ENCODE results near the gene TOPAZ1. TPM values are rescaled to one million over a fixed set of nuclear protein-coding genes. Genes with fewer than 3 reads are reported as not detected.

Gene TOPAZ1
- total and polyA plus RNA-seq, 3 donors from 2014 or later: 2.5 to 11.7 (median 7.4) TPM

DNA sequence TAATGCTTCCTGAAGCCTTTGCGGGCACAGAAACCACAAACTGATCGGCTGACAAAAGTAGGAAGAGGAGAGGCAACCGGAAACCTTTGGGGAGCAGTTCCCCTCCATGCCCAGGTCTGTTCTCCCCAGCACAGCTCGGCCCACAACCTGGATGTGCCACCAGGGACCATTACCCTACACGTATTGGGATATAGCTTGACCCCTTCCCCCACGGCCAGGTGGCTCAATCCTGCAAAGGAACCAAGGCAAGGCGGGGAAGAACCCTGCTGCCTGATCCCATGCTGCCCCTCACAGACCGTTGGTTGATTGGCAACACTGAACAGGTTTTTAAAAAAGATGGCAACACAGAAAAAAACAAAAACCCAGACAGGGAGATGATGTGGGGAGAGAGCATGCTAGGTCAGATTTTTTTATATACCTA, 77.2 kb downstream of the TOPAZ1 start:
- no peak for DNase-seq
- intact Hi-C loops (cut with DNase I; ENCODE audit: low total_unique reads): no loop called here
- H3K27ac ChIP-seq: no peak overlapping the region
- no peaks in the 10 kb centered on the region for H3K27me3 ChIP-seq
- no peaks in the 10 kb centered on the region for H3K4me1 ChIP-seq
- no peaks in the 10 kb centered on the region for H3K9me3 ChIP-seq
- WGBS, 2 donors: 68 to 81% methylated on average over 8 of the region's 8 CpGs
- no peak overlapping the region for H3K4me3 ChIP-seq
- H3K36me3 ChIP-seq (ENCODE audit: low read depth, missing control alignments): no peaks in the 10 kb centered on the region
- TF ChIP-seq, protein P1, sequence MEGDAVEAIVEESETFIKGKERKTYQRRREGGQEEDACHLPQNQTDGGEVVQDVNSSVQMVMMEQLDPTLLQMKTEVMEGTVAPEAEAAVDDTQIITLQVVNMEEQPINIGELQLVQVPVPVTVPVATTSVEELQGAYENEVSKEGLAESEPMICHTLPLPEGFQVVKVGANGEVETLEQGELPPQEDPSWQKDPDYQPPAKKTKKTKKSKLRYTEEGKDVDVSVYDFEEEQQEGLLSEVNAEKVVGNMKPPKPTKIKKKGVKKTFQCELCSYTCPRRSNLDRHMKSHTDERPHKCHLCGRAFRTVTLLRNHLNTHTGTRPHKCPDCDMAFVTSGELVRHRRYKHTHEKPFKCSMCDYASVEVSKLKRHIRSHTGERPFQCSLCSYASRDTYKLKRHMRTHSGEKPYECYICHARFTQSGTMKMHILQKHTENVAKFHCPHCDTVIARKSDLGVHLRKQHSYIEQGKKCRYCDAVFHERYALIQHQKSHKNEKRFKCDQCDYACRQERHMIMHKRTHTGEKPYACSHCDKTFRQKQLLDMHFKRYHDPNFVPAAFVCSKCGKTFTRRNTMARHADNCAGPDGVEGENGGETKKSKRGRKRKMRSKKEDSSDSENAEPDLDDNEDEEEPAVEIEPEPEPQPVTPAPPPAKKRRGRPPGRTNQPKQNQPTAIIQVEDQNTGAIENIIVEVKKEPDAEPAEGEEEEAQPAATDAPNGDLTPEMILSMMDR (IDR thresholded peaks at IDR 0.05): no peak
- TF ChIP-seq POLR2A (IDR thresholded peaks at IDR 0.05): no peak

DNA sequence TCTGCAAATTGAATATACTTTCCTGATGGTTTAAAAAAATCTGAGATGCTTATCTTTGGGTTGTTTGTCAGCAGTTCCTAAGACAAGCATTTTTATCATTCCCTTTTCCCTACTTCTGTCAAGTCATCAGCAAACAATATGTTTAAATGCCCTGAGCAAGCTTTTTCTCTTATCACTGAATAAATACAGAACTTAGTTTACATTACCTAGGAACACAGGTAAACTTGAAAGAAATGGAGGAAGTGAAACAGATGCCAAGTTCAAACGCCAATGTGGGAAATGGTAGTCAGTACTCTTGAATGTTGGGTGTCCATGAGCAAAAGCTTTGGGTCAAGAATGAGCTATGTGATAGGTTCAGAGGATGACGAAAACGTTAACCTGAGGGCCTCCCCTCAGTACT, 79.6 kb downstream of the TOPAZ1 start:
- WGBS, 2 donors: 61 to 64% methylated on average over 3 of the region's 3 CpGs
- intact Hi-C loops (cut with DNase I; ENCODE audit: low total_unique reads): no loop called here
- no peak for TF ChIP-seq POLR2A (IDR thresholded peaks at IDR 0.05)
- TF ChIP-seq, protein P1 (IDR thresholded peaks at IDR 0.05): no peak
- Histone ChIP-seq H3K27ac (no peak overlapping the region), H3K9me3 (no peaks in the 10 kb centered on the region), H3K36me3 (ENCODE audit: low read depth, missing control alignments) (no peaks in the 10 kb centered on the region), H3K27me3 (no peaks in the 10 kb centered on the region), H3K4me1 (no peaks in the 10 kb centered on the region), H3K4me3 (no peak overlapping the region)
- DNase-seq: no peak

DNA sequence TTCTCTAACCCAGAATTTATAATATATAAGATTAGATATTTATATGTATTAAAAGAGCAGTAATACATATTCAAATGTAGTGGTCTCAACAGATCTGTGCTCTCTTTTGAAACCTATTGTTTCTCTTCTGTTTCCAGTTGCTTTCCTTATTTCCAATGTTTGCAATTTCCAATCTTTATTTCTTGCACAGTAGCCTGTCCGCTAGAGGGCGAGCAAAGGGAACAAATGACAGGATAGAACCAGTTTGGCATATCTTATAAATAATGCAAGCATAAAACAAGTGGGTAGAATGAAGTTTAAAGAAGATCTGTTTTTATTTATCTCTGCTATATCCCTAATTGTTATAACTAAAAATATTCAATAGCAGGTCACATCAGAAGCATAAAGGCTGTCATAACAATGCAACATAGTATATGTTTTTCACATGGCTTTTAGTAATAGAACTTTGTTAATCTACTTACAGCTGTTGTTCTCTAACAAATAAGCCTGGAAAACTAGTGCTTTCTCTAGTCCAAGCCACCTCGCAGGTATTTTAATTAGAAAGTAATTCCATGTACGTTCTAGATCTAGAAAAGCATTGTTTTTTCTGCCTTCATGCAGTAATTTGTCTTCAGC, 81.8 kb downstream of the TOPAZ1 start:
- 19 to 35% methylated on average over 4 of the region's 4 CpGs for WGBS, 2 donors
- DNase-seq: peak; percentile 87
- no peaks in the 10 kb centered on the region for H3K9me3 ChIP-seq
- no peaks in the 10 kb centered on the region for H3K4me1 ChIP-seq
- H3K4me3 ChIP-seq: no peak overlapping the region
- H3K27ac ChIP-seq: no peak overlapping the region
- H3K36me3 ChIP-seq (ENCODE audit: low read depth, missing control alignments): no peaks in the 10 kb centered on the region
- TF ChIP-seq POLR2A (IDR thresholded peaks at IDR 0.05): no peak
- TF ChIP-seq, protein P1 (IDR thresholded peaks at IDR 0.05): peak; percentile 60 to 72 (median 63)
- no peaks in the 10 kb centered on the region for H3K27me3 ChIP-seq
- intact Hi-C loops (cut with DNase I; ENCODE audit: low total_unique reads): no loop called here

DNA sequence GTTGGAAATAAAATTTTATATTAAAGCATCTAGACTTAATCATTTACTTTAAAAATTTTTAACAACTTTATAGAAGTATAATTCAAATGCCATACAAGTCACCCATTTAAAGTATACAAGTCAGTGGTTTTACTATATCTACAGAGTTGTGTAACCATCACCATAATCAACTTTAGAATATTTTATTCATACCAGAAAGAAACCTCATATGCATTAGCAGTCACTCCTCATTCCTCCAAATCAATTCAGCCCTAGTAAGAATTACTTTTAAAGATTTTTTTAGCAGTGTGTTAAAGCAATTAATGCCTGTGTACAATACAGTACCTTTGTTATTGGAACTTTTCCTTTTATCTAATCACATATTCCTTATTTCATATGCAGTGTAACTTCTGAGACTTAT, 82.9 kb downstream of the TOPAZ1 start:
- H3K9me3 ChIP-seq: no peaks in the 10 kb centered on the region
- no peak for DNase-seq
- no peak overlapping the region for H3K4me3 ChIP-seq
- TF ChIP-seq, protein P1 (IDR thresholded peaks at IDR 0.05): no peak
- no peaks in the 10 kb centered on the region for H3K27me3 ChIP-seq
- intact Hi-C loops (cut with DNase I; ENCODE audit: low total_unique reads): no loop called here
- no peaks in the 10 kb centered on the region for H3K4me1 ChIP-seq
- H3K36me3 ChIP-seq (ENCODE audit: low read depth, missing control alignments): no peaks in the 10 kb centered on the region
- H3K27ac ChIP-seq: no peak overlapping the region

DNA sequence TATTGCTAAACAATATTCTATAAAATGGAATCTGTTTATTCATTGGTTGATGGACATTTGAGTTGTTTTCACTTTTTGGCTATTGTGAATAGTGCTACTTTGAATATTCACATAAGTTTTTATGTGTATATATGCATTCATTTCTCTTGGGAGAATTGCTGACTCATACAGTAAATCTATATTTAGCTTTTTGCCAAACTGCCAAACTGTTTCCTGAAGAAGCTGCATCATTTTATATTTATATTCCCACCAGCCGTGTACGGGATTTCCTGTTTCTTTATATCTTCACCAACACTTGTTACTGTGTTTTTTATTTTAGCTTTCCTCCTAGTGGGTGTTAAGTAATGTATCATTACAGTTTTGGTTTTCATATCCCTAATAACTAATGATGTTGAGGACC, 84.3 kb downstream of the TOPAZ1 start:
- Histone ChIP-seq H3K4me1 (no peaks in the 10 kb centered on the region), H3K27ac (no peak overlapping the region), H3K27me3 (no peaks in the 10 kb centered on the region), H3K4me3 (no peak overlapping the region), H3K36me3 (ENCODE audit: low read depth, missing control alignments) (no peaks in the 10 kb centered on the region), H3K9me3 (no peaks in the 10 kb centered on the region)
- intact Hi-C loops (cut with DNase I; ENCODE audit: low total_unique reads): no loop called here
- TF ChIP-seq, protein P1 (IDR thresholded peaks at IDR 0.05): no peak
- TF ChIP-seq POLR2A (IDR thresholded peaks at IDR 0.05): no peak
- DNase-seq: no peak
- 58 to 68% methylated on average over 2 of the region's 2 CpGs for WGBS, 2 donors
